Smooth muscle cell (in vitro differentiated cells): ENCODE measurements around the gene SETD3. TPM values are rescaled to one million over a fixed set of nuclear protein-coding genes. Genes with fewer than 3 reads are reported as not detected.

Experiments used
- DNase-seq: peaks from one replicate; lab custom pipeline; 2025; ENCODE audit not compliant: unreplicated experiment; lab: John Stamatoyannopoulos, UW
- H2AFZ ChIP-seq: fragments of 200-600 bp; sonication (generic); 2 replicates; pipeline ENCODE4 v1.6.0; 2016; ENCODE audit warnings: antibody characterized with exemption, low read depth, mild to moderate bottlenecking
- H3F3A ChIP-seq: fragments of 200-600 bp; sonication (generic); 2 replicates; pipeline ENCODE4 v1.6.0; 2017; ENCODE audit warnings: antibody characterized with exemption, low read depth
- H3K27ac ChIP-seq: fragments of 200-600 bp; sonication (generic); 2 replicates; pipeline ENCODE4 v1.5.1; 2016; ENCODE audit warnings: low read depth, mild to moderate bottlenecking
- H3K27me3 ChIP-seq: fragments of 200-600 bp; sonication (generic); 2 replicates; pipeline ENCODE4 v1.6.1; 2016; ENCODE audit warnings: low read depth, mild to moderate bottlenecking
- H3K36me3 ChIP-seq: fragments of 200-600 bp; sonication (generic); 2 replicates; pipeline ENCODE4 v1.5.1; 2016; ENCODE audit warnings: low read depth
- H3K4me1 ChIP-seq: fragments of 200-600 bp; sonication (generic); 2 replicates; pipeline ENCODE4 v1.5.1; 2016; ENCODE audit warnings: low read depth
- H3K4me2 ChIP-seq: fragments of 200-600 bp; sonication (generic); 2 replicates; pipeline ENCODE4 v1.6.0; 2016; ENCODE audit warnings: mild to moderate bottlenecking
- H3K4me3 ChIP-seq: fragments of 200-600 bp; sonication (generic); 2 replicates; pipeline ENCODE4 v1.5.1; 2016; ENCODE audit warnings: mild to moderate bottlenecking
- H3K79me2 ChIP-seq: fragments of 200-600 bp; sonication (generic); 2 replicates; pipeline ENCODE4 v1.6.0; 2016; ENCODE audit warnings: low read depth, mild to moderate bottlenecking
- H3K9ac ChIP-seq: fragments of 200-600 bp; sonication (generic); 2 replicates; pipeline ENCODE4 v1.6.0; 2016; ENCODE audit warnings: low read depth
- H3K9me3 ChIP-seq: fragments of 200-600 bp; sonication (generic); replicated peaks from 2 replicates; pipeline ENCODE4 v1.5.1; 2016; ENCODE audit warnings: low read depth
- H4K20me1 ChIP-seq: fragments of 200-600 bp; sonication (generic); 2 replicates; pipeline ENCODE4 v1.6.0; 2016; ENCODE audit warnings: low read depth
- WGBS: methylation state at CpG from one replicate; pipeline ENCODE4 v1.1.7; 2016; ENCODE audit warnings: low lambda C conversion rate; 5-methylcytosine and 5-hydroxymethylcytosine counted together
- polyA plus RNA-seq: library from polyadenylated mRNA; unstranded; fragments of >200 nt; fragmentation: Nextera tagmentation; extraction: Ambion mirVana; gene quantifications from 2 replicates; pipeline ENCODE4 v1.2.1, GENCODE V29; 2016
- total RNA-seq: library from RNA; depleted of rRNA; stranded (reverse); fragments of >200 nt; gene quantifications from 2 replicates; pipeline ENCODE4 v1.2.3, GENCODE V29; 2014
- TF ChIP-seq, protein P1 (sequence below): fragments of 200-600 bp; sonication (generic); IDR thresholded peaks from 2 replicates; pipeline ENCODE4 v1.5.1; 2017; ENCODE audit warnings: borderline replicate concordance, mild to moderate bottlenecking, antibody characterized with exemption; ENCODE audit not compliant: insufficient read depth, poor library complexity, severe bottlenecking

Gene SETD3
- total and polyA plus RNA-seq, 2 experiments from 2014 or later = 49.2 to 74.9 TPM

DNA sequence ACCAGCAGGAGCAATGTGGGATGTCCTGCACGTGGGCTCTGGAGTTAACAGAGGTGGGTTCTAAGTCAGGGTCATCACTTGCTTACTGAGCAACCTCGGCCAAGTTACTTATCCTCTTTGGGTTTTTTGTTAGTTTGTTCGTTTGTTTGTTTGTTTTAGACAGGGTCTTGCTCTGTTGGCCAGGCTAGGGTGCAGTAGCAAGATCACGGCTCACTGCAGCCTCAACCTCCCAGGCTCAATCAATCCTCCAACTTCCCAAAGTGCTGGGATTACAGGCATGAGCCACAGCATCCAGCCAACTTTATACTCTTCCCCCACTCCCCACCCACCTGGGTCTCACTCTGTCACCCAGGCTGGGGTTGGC lies 78.4 kb downstream of the SETD3 start:
- Histone ChIP-seq H3F3A (peaks cover 11% of the 10 kb centered on the region), H2AFZ (no peak overlapping the region), H3K27ac (no peak overlapping the region), H3K79me2 (no peaks in the 10 kb centered on the region), H3K4me3 (no peak overlapping the region), H3K9me3 (no peaks in the 10 kb centered on the region), H3K9ac (no peak overlapping the region), H3K4me2 (no peak overlapping the region), H4K20me1 (no peaks in the 10 kb centered on the region), H3K4me1 (no peaks in the 10 kb centered on the region), H3K36me3 (peaks cover 20% of the 10 kb centered on the region), H3K27me3 (no peaks in the 10 kb centered on the region)
- TF ChIP-seq, protein P1, sequence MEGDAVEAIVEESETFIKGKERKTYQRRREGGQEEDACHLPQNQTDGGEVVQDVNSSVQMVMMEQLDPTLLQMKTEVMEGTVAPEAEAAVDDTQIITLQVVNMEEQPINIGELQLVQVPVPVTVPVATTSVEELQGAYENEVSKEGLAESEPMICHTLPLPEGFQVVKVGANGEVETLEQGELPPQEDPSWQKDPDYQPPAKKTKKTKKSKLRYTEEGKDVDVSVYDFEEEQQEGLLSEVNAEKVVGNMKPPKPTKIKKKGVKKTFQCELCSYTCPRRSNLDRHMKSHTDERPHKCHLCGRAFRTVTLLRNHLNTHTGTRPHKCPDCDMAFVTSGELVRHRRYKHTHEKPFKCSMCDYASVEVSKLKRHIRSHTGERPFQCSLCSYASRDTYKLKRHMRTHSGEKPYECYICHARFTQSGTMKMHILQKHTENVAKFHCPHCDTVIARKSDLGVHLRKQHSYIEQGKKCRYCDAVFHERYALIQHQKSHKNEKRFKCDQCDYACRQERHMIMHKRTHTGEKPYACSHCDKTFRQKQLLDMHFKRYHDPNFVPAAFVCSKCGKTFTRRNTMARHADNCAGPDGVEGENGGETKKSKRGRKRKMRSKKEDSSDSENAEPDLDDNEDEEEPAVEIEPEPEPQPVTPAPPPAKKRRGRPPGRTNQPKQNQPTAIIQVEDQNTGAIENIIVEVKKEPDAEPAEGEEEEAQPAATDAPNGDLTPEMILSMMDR = no peak
- DNase-seq = no peak
- 67% methylated on average over 4 of the region's 4 CpGs for WGBS

DNA sequence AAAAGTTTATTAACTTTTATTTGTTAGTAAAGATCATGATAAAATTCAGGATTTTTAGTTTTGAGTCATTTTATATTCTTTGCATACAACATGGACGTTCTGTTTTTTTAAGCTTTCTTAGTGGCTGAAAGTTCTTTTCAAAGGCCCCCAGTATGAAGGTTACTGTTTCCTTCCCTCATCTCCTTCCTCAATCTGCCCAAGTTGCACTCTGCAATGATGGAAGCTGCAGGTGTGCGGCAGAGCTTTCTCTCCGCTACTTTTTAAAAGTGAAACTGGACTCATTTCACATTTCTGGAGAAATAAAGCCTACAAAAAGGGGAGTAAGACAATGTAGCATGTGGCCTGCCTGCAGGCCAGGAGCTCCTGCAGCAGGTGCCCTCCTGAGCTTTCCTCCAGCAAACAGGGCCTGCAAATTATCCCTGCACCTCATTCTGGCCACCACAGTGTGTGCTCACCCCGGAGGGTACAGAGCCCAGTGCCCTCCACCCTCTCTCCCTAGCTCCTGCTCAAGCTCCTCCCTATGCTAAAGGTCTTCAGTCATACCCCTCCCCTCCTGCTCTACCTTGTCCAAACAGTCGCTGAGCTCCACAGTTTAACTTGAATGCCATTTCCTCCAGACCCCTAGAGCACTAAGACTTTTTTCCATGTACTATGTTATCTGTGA lies 78.9 kb downstream of the SETD3 start:
- Histone ChIP-seq H3K9me3 (no peaks in the 10 kb centered on the region), H3K9ac (no peak overlapping the region), H2AFZ (no peak overlapping the region), H3K4me3 (no peak overlapping the region), H3K79me2 (no peaks in the 10 kb centered on the region), H3F3A (peaks cover 13% of the 10 kb centered on the region), H3K27me3 (no peaks in the 10 kb centered on the region), H3K36me3 (peaks cover 20% of the 10 kb centered on the region), H3K27ac (no peak overlapping the region), H3K4me2 (peak overlapping the region; percentile 30), H4K20me1 (no peaks in the 10 kb centered on the region), H3K4me1 (no peaks in the 10 kb centered on the region)
- 77% methylated on average over 5 of the region's 5 CpGs for WGBS
- no peak for DNase-seq
- TF ChIP-seq, protein P1 = no peak

DNA sequence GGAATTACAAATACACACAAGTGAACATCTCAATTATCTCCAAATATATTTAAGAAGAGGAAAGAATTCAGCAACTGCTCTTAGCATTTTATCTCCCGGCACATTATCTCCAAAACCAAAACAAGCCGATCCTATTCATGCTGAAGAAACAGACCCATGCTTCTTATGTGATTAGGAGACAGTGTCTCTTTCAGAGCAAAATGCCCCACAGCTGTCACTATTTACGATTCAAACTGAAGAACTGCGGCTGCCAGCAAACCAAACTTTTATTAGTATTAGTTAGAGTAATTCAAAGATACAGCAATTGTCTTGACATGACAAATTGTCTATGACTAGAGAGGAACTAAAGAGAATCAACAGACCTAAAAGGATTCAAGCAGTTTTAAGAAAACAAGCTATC lies 79.4 kb downstream of the SETD3 start:
- TF ChIP-seq, protein P1 = no peak
- no peaks in the 10 kb centered on the region for H3K4me1 ChIP-seq
- no peak for DNase-seq
- WGBS = 31% methylated on average over 4 of the region's 4 CpGs
- H3K9me3 ChIP-seq = no peaks in the 10 kb centered on the region
- peak overlapping the region; percentile 30 for H3K4me2 ChIP-seq
- H3F3A ChIP-seq = peaks cover 13% of the 10 kb centered on the region
- no peaks in the 10 kb centered on the region for H3K79me2 ChIP-seq
- H3K9ac ChIP-seq = no peak overlapping the region
- H3K36me3 ChIP-seq = peaks cover 20% of the 10 kb centered on the region
- no peak overlapping the region for H3K27ac ChIP-seq
- no peak overlapping the region for H3K4me3 ChIP-seq
- H4K20me1 ChIP-seq = no peaks in the 10 kb centered on the region
- no peak overlapping the region for H2AFZ ChIP-seq
- no peaks in the 10 kb centered on the region for H3K27me3 ChIP-seq

DNA sequence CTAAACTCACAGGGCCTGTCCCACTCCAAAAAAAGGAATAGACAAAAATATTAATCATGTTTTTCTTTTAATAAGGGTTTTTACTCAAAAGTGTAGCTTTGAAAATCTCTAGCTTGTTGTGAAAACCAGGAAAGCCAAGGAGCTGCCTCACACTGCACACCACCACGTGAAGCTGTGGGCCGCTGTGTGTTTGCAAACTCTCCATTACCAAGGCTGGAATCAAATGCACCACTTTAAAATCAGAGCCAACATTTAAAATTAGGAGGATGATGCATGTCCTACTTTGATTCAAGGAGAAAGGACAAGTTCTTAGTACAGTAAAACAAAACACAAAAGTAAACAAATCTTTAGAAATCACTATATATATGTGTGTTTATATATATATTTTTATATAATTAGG lies 83.0 kb downstream of the SETD3 start:
- Histone ChIP-seq H3K36me3 (peaks cover 11% of the 10 kb centered on the region), H3F3A (peaks cover 21% of the 10 kb centered on the region), H3K4me1 (no peaks in the 10 kb centered on the region), H3K79me2 (no peaks in the 10 kb centered on the region), H3K27ac (no peak overlapping the region), H3K9me3 (no peaks in the 10 kb centered on the region), H3K9ac (no peak overlapping the region), H3K27me3 (no peaks in the 10 kb centered on the region), H2AFZ (no peak overlapping the region), H3K4me2 (no peak overlapping the region), H3K4me3 (no peak overlapping the region), H4K20me1 (no peaks in the 10 kb centered on the region)
- 95% methylated on average over 2 of the region's 2 CpGs for WGBS
- TF ChIP-seq, protein P1 = no peak
- no peak for DNase-seq
